Globus pallidus (tissue), 1 donor: ENCODE results near the gene OMA1.

Experiments used
- DNase-seq: peaks from one replicate; pipeline ENCODE4 v3.0.0-alpha.2; 2015; ENCODE audit warnings: low spot score

OMA1 gene

GRCh38 chr1:58457023-58457635 is 89.4 kb downstream of the OMA1 start:
- no peak for DNase-seq

- no peak for DNase-seq
These were observed 90.1 kb downstream of the OMA1 start for GRCh38 chr1:58456470-58456869.

- DNase-seq, result no peak
These were observed 91.7 kb downstream of the OMA1 start for GRCh38 chr1:58454807-58455206.

- no peak for DNase-seq
These were observed 92.1 kb downstream of the OMA1 start for GRCh38 chr1:58454385-58454784.

GRCh38 chr1:58451560-58452191 is 94.8 kb downstream of the OMA1 start:
- no peak for DNase-seq

GRCh38 chr1:58447886-58448285 is 98.6 kb downstream of the OMA1 start:
- no peak for DNase-seq

- DNase-seq, result no peak
These were observed 99.5 kb downstream of the OMA1 start for GRCh38 chr1:58447042-58447441.

GRCh38 chr1:58446368-58446767 is 100.2 kb downstream of the OMA1 start:
- no peak for DNase-seq

GRCh38 chr1:58443986-58444868 is 102.3 kb downstream of the OMA1 start:
- no peak for DNase-seq

GRCh38 chr1:58442114-58442513 is 104.4 kb downstream of the OMA1 start:
- no peak for DNase-seq

- no peak for DNase-seq
These were observed 104.8 kb downstream of the OMA1 start for GRCh38 chr1:58441699-58442098.

- DNase-seq, result no peak
These were observed 105.8 kb downstream of the OMA1 start for GRCh38 chr1:58440696-58441095.

- DNase-seq, result peak; percentile 6
These were observed 106.6 kb downstream of the OMA1 start for GRCh38 chr1:58439946-58440345.

GRCh38 chr1:58438468-58438867 is 108.1 kb downstream of the OMA1 start:
- DNase-seq, result no peak

GRCh38 chr1:58437623-58438022 is 108.9 kb downstream of the OMA1 start:
- DNase-seq, result no peak

GRCh38 chr1:58436615-58437297 is 109.8 kb downstream of the OMA1 start:
- no peak for DNase-seq

- DNase-seq, result no peak
These were observed 111.2 kb downstream of the OMA1 start for GRCh38 chr1:58435376-58435775.

- no peak for DNase-seq
These were observed 111.9 kb downstream of the OMA1 start for GRCh38 chr1:58434607-58435006.

GRCh38 chr1:58434181-58434580 is 112.3 kb downstream of the OMA1 start:
- no peak for DNase-seq

- no peak for DNase-seq
These were observed 113.5 kb downstream of the OMA1 start for GRCh38 chr1:58432851-58433668.

- no peak for DNase-seq
These were observed 114.5 kb downstream of the OMA1 start for GRCh38 chr1:58431901-58432620.
